CD14-positive monocyte (primary cell): Measurements from ENCODE around the gene ITGAX. TPM values are rescaled to one million over a fixed set of nuclear protein-coding genes. Genes with fewer than 3 reads are reported as not detected.

Experiments used
- DNase-seq, 3 donors: peaks; one replicate each; pipeline ENCODE4 v3.0.0-alpha.2; 2011 to 2022
- H2AFZ ChIP-seq: 2 replicates; pipeline ENCODE4 v1.6.0; 2012; ENCODE audit warnings: mild to moderate bottlenecking, low read depth, low read length, inconsistent platforms; ENCODE audit not compliant: insufficient read depth, poor library complexity, severe bottlenecking
- H3K27ac ChIP-seq, 2 donors: 1 replicate in 1 of 2; 2 replicates in 1 of 2; pipeline ENCODE4 v1.5.1; 2012 to 2013; ENCODE audit warnings: low read length in 2 of 2, control low read depth in 1 of 2, inconsistent platforms in 1 of 2, low read depth in 1 of 2, mild to moderate bottlenecking in 1 of 2
- H3K27me3 ChIP-seq, 2 donors: one replicate each; pipeline versions ENCODE4 v1.6.0 to v1.6.1; 2011 to 2013; ENCODE audit warnings: low read length in 2 of 2; ENCODE audit not compliant: control insufficient read depth in 2 of 2, insufficient read depth in 2 of 2
- H3K36me3 ChIP-seq, 2 donors: replicated peaks in 1 of 2; 1 replicate in 1 of 2; 2 replicates in 1 of 2; pipeline versions ENCODE4 v1.5.1 to v1.6.1; 2012 to 2013; ENCODE audit warnings: low read length in 2 of 2, control low read depth in 1 of 2, inconsistent platforms in 1 of 2, mild to moderate bottlenecking in 1 of 2; ENCODE audit not compliant: insufficient read depth in 2 of 2, control insufficient read depth in 1 of 2
- H3K4me1 ChIP-seq, 2 donors: 1 replicate in 1 of 2; 2 replicates in 1 of 2; pipeline versions ENCODE4 v1.5.1 to v1.6.1; 2012 to 2013; ENCODE audit warnings: low read length in 2 of 2, control low read depth in 1 of 2, inconsistent platforms in 1 of 2, mild to moderate bottlenecking in 1 of 2, moderate library complexity in 1 of 2; ENCODE audit not compliant: insufficient read depth in 2 of 2, control insufficient read depth in 1 of 2
- H3K4me2 ChIP-seq: replicated peaks from 2 replicates; pipeline ENCODE3; 2012; ENCODE audit warnings: low read length, moderate library complexity, mild to moderate bottlenecking; ENCODE audit not compliant: poor library complexity, severe bottlenecking; ENCODE audit errors: extremely low read depth
- H3K4me3 ChIP-seq, 3 experiments: fragments of 200-600 bp in 1 of 3; sonication (generic) in 1 of 3; replicated peaks in 1 of 3; 1 replicate in 2 of 3; 2 replicates in 1 of 3; pipeline ENCODE4 v1.5.1; 2011 to 2013; ENCODE audit warnings: low read length in 3 of 3, mild to moderate bottlenecking in 3 of 3, control low read depth in 2 of 3, low read depth in 2 of 3, inconsistent platforms in 1 of 3, moderate library complexity in 1 of 3
- H3K79me2 ChIP-seq: 2 replicates; pipeline ENCODE4 v1.6.0; 2012; ENCODE audit warnings: mild to moderate bottlenecking, control low read depth, inconsistent platforms, low read length, moderate library complexity; ENCODE audit not compliant: insufficient read depth
- H3K9ac ChIP-seq: 2 replicates; pipeline ENCODE4 v1.6.0; 2017; ENCODE audit warnings: low read length, mild to moderate bottlenecking; ENCODE audit not compliant: insufficient read depth, poor library complexity, severe bottlenecking
- H3K9me3 ChIP-seq, 2 donors: replicated peaks in 1 of 2; 1 replicate in 1 of 2; 2 replicates in 1 of 2; pipeline versions ENCODE4 v1.5.1 to v1.6.1; 2012 to 2013; ENCODE audit warnings: low read length in 2 of 2, control low read depth in 1 of 2; ENCODE audit not compliant: control insufficient read depth in 1 of 2, insufficient read depth in 1 of 2
- H4K20me1 ChIP-seq: 2 replicates; pipeline ENCODE4 v1.6.0; 2012; ENCODE audit warnings: mild to moderate bottlenecking, low read length, control low read depth, moderate library complexity; ENCODE audit not compliant: insufficient read depth
- H3K27ac Mint-ChIP-seq, 7 donors: one replicate each; pipeline ENCODE4 v1.8.0; 2020; ENCODE audit warnings: mild to moderate bottlenecking in 7 of 7, mixed read lengths in 7 of 7, moderate library complexity in 6 of 7, inconsistent platforms in 2 of 7
- H3K27me3 Mint-ChIP-seq, 3 donors: one replicate each; pipeline ENCODE4 v1.8.0; 2021 to 2022; ENCODE audit warnings: low read depth in 3 of 3, mild to moderate bottlenecking in 3 of 3, mixed read lengths in 3 of 3, moderate library complexity in 3 of 3, inconsistent platforms in 1 of 3
- H3K36me3 Mint-ChIP-seq, 2 donors: one replicate each; pipeline ENCODE4 v1.8.0; 2020; ENCODE audit warnings: mixed read lengths in 2 of 2, inconsistent platforms in 1 of 2, mild to moderate bottlenecking in 1 of 2
- H3K4me1 Mint-ChIP-seq: one replicate; pipeline ENCODE4 v1.8.0; 2020; ENCODE audit warnings: mild to moderate bottlenecking, mixed read lengths
- H3K4me3 Mint-ChIP-seq, 2 donors: one replicate each; pipeline ENCODE4 v1.8.0; 2020; ENCODE audit warnings: mild to moderate bottlenecking in 2 of 2, mixed read lengths in 2 of 2, moderate library complexity in 1 of 2
- H3K9me3 Mint-ChIP-seq, 7 donors: one replicate each; pipeline ENCODE4 v1.8.0; 2020 to 2022; ENCODE audit warnings: mixed read lengths in 7 of 7, mild to moderate bottlenecking in 6 of 7, moderate library complexity in 6 of 7, inconsistent platforms in 2 of 7
- WGBS: methylation state at CpG from one replicate; pipeline ENCODE4 v1.1.5; 2013; ENCODE audit warnings: missing lambda C conversion rate; ENCODE audit not compliant: insufficient coverage; 5-methylcytosine and 5-hydroxymethylcytosine counted together
- intact Hi-C, 2 donors: fragments of 100-400 bp; cut with micrococcal nuclease; formaldehyde crosslinking; loops; one replicate each; pipeline versions ENCODE4 v1.15.0 to v1.15.1; 2023
- polyA plus RNA-seq, 3 donors: library from polyadenylated mRNA; depleted of rRNA in 1 of 3; unstranded in 2 of 3; stranded (reverse) in 1 of 3; fragments of 300-500 nt in 2 of 3; fragments of >200 nt in 1 of 3; fragmentation: Illumina TruSeq in 2 of 3; gene quantifications; 1 replicate in 2 of 3; 2 replicates in 1 of 3; pipeline ENCODE4 v1.2.3, GENCODE V29; 2012 to 2021
- TF ChIP-seq, protein P1 (sequence below): fragments of 200-600 bp; IDR thresholded peaks from one replicate; pipeline ENCODE4 v1.8.0; 2022; ENCODE audit warnings: antibody characterized with exemption, mild to moderate bottlenecking

ITGAX gene
- polyA plus RNA-seq, 3 donors, result 40.7 to 710 (median 71.3) TPM

DNA sequence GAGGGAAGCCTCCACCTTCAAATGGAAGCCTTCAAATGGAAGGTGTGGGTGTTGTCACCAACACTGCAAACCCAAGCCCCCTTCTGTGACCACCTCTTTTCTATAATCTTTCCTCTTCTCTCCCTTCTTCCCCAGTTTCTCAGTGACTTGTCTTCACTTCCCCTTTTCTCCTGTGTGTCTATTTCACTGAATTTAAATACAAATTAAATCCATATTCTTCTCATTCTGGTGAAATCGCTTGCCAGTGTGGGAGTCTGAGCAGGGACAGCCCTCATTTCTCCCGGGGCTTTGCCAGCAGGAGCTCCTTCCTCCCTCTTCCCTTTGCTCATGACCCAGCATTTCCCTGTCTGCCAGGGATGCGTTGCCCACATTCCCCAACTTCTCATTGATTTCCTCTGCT, 6.4 kb upstream of the ITGAX start:
- H3K4me1 Mint-ChIP-seq, result peaks cover 79% of the 10 kb centered on the region

DNA sequence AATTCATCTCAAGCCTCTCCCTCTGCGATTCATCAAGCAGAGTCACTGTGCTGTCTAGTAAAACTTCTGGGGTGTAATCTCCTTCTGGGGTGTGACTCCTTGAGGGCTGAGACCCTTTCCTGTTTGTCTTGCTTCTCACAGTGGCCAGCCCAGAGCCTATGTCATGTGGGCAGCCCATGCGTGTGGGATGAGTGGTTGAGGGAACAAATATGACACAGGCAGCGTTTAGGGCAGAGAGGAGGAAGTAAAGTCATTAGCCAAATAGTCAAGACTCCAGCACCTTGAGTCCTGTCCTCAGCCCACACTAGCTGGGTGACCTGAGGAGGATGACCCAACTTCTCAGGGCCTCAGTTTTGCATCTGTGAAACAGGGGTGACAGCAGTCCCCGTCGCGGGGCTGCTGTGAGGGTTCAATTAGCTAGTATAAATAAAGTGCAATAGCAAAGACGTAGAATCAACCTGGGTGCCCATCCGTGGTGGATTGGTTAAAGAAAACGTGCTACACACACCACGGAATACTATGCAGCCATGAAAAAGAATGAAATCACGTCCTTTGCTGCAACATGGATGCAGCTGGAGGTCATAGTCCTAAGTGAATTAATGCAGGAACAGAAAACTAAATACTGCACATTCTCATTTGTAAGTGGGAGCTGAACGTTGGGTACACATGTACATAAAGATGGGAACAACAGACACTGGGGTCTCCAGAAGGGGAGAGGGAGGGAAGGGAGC, 4.5 kb upstream of the ITGAX start:
- Histone ChIP-seq H3K27ac (peak overlapping the region; percentile 99), H3K79me2 (peaks cover 11% of the 10 kb centered on the region), H3K36me3 (no peaks in the 10 kb centered on the region), H4K20me1 (peaks cover 5% of the 10 kb centered on the region), H3K4me1 (peaks cover 82 to 90% of the 10 kb centered on the region in 2 donors), H3K4me3 (peak overlapping the region in 1 of 3 experiments; percentile 45), H3K27me3 (no peaks in the 10 kb centered on the region), H3K4me2 (peak overlapping the region; percentile 42), H3K9me3 (no peaks in the 10 kb centered on the region), H2AFZ (no peak overlapping the region), H3K9ac (peak overlapping the region; percentile 89)
- Mint-ChIP-seq H3K4me1 (peaks cover 81% of the 10 kb centered on the region), H3K27me3 (peaks cover 0 to 12% (median 1%) of the 10 kb centered on the region in 3 donors), H3K9me3 (peaks cover 0 to 6% (median 1%) of the 10 kb centered on the region in 7 donors), H3K36me3 (peaks cover 19 to 24% of the 10 kb centered on the region in 2 donors), H3K4me3 (peak overlapping the region; percentile 60 to 62), H3K27ac (peak overlapping the region; percentile 100)
- DNase-seq, result peak; percentile 94 to 96 (median 96)
- TF ChIP-seq, protein P1, sequence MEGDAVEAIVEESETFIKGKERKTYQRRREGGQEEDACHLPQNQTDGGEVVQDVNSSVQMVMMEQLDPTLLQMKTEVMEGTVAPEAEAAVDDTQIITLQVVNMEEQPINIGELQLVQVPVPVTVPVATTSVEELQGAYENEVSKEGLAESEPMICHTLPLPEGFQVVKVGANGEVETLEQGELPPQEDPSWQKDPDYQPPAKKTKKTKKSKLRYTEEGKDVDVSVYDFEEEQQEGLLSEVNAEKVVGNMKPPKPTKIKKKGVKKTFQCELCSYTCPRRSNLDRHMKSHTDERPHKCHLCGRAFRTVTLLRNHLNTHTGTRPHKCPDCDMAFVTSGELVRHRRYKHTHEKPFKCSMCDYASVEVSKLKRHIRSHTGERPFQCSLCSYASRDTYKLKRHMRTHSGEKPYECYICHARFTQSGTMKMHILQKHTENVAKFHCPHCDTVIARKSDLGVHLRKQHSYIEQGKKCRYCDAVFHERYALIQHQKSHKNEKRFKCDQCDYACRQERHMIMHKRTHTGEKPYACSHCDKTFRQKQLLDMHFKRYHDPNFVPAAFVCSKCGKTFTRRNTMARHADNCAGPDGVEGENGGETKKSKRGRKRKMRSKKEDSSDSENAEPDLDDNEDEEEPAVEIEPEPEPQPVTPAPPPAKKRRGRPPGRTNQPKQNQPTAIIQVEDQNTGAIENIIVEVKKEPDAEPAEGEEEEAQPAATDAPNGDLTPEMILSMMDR, result no peak
- intact Hi-C loops, result loop anchor here (5.0 kb wide), 4 partner anchors 48 to 522 kb away; partner anchors contain the start of genes ARMC5 (in 1 of the 2), KAT8 (in 1 of the 2) and ZNF267 (in 1 of the 2)
- WGBS, result no CpG with 5 or more reads among the region's 12 CpGs

More for the DNA sequence above, 6.4 kb upstream of the ITGAX start:
- intact Hi-C loops, result loop anchor here in 1 of 2 donors (5.0 kb wide), 1 partner anchor 86 kb away; no protein-coding TSS in a partner anchor
- Mint-ChIP-seq H3K9me3 (peaks cover 0 to 6% (median 0%) of the 10 kb centered on the region in 7 donors), H3K36me3 (peaks cover 15 to 16% of the 10 kb centered on the region in 2 donors), H3K4me3 (peak overlapping the region; percentile 39 to 57), H3K27me3 (peaks cover 0 to 14% (median 1%) of the 10 kb centered on the region in 3 donors), H3K27ac (peak overlapping the region; percentile 92 to 100 (median 96))
- Histone ChIP-seq H3K9ac (peak overlapping the region; percentile 57), H3K4me1 (peaks cover 78 to 85% of the 10 kb centered on the region in 2 donors), H3K4me3 (peak overlapping the region in 1 of 3 experiments; percentile 47), H3K9me3 (no peaks in the 10 kb centered on the region), H3K79me2 (peaks cover 6% of the 10 kb centered on the region), H2AFZ (no peak overlapping the region), H3K4me2 (peak overlapping the region; percentile 53), H3K27me3 (no peaks in the 10 kb centered on the region), H3K36me3 (no peaks in the 10 kb centered on the region), H4K20me1 (no peaks in the 10 kb centered on the region), H3K27ac (peak overlapping the region; percentile 49 to 85)
- TF ChIP-seq, protein P1, result no peak
- DNase-seq, result peak in 2 of 3 donors; percentile 45 to 46
- 0% methylated on average over 3 of the region's 3 CpGs for WGBS
